Measurements from ENCODE around the gene COBL. TPM values are rescaled to one million over a fixed set of nuclear protein-coding genes. Genes with fewer than 3 reads are reported as not detected.

The COBL gene
- total and polyA plus RNA-seq, 12 donors: 0.09 to 1.4 (median 0.53) TPM

DNA sequence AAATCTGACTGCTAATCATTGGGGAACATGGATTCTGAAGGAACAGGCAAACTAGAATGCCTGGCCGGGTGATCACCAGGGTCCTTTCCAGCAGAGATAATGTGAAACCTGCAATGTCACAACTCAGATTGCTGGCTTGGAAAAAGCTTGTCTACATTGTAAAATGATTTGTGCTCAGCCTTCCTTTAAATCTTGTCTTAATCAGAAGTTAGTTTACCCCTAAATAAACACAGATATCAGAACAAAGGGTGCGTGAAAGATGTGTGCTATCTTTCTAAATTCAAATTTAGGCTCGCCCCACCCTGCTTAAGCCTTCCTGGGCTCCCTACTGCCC lies 26.3 kb downstream of the COBL start:
- Histone ChIP-seq H3K27ac (no peak overlapping the region), H3K9me3 (replicated peaks in 1 of 3) (no peaks in the 10 kb centered on the region), H3K27me3 (no peaks in the 10 kb centered on the region), H3K4me1 (replicated peaks in 1 of 2) (no peaks in the 10 kb centered on the region), H3K36me3 (replicated peaks in 1 of 2) (no peaks in the 10 kb centered on the region), H3K4me3 (no peak overlapping the region)
- TF ChIP-seq, protein P1, sequence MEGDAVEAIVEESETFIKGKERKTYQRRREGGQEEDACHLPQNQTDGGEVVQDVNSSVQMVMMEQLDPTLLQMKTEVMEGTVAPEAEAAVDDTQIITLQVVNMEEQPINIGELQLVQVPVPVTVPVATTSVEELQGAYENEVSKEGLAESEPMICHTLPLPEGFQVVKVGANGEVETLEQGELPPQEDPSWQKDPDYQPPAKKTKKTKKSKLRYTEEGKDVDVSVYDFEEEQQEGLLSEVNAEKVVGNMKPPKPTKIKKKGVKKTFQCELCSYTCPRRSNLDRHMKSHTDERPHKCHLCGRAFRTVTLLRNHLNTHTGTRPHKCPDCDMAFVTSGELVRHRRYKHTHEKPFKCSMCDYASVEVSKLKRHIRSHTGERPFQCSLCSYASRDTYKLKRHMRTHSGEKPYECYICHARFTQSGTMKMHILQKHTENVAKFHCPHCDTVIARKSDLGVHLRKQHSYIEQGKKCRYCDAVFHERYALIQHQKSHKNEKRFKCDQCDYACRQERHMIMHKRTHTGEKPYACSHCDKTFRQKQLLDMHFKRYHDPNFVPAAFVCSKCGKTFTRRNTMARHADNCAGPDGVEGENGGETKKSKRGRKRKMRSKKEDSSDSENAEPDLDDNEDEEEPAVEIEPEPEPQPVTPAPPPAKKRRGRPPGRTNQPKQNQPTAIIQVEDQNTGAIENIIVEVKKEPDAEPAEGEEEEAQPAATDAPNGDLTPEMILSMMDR (IDR thresholded peaks at IDR 0.05): no peak
- TF ChIP-seq POLR2A (IDR thresholded peaks at IDR 0.05): no peak
- intact Hi-C loops (cut with DNase I): no loop called here
- DNase-seq: no peak
- 60 to 79% (median 74%) methylated on average over 3 of the region's 3 CpGs for WGBS, 4 donors

DNA sequence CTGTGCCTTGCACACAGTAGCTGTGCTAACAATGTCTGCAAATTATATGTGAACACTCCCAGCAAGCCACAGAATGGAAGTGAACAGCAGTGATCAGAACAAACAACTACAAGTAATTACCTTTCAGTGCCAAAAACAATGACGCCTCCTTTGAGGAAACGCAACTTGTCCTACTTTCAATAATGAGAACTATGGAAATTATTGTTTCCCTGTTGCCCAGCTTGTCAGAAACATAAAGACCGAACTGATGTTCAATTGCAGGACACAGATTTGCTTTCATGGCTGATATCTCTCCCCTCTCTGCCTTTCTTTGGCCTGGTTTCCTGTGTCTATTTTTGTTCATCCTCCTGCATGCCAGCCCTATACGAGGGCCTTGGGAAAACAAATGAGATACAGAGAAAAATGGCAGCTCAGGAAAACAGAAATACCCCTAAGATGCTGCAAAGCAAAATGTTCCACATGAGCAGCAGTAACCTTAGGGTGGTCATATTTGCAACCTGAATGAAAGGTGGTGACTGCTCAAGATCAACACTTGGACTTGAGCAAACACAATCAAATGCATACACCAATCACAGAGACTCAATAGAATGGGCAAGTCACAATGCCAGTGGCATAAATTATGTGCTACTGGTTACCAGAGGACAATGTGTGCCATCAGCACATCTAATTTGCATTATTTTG lies 26.8 kb downstream of the COBL start:
- Histone ChIP-seq H3K27ac (no peak overlapping the region), H3K36me3 (replicated peaks in 1 of 2) (no peaks in the 10 kb centered on the region), H3K4me3 (no peak overlapping the region), H3K4me1 (replicated peaks in 1 of 2) (no peaks in the 10 kb centered on the region), H3K27me3 (no peaks in the 10 kb centered on the region), H3K9me3 (replicated peaks in 1 of 3) (no peaks in the 10 kb centered on the region)
- TF ChIP-seq, protein P1 (IDR thresholded peaks at IDR 0.05): no peak
- TF ChIP-seq POLR2A (IDR thresholded peaks at IDR 0.05): no peak
- intact Hi-C loops (cut with DNase I): no loop called here
- 51 to 55% (median 54%) methylated on average over 4 of the region's 4 CpGs for WGBS, 4 donors
- no peak for DNase-seq

DNA sequence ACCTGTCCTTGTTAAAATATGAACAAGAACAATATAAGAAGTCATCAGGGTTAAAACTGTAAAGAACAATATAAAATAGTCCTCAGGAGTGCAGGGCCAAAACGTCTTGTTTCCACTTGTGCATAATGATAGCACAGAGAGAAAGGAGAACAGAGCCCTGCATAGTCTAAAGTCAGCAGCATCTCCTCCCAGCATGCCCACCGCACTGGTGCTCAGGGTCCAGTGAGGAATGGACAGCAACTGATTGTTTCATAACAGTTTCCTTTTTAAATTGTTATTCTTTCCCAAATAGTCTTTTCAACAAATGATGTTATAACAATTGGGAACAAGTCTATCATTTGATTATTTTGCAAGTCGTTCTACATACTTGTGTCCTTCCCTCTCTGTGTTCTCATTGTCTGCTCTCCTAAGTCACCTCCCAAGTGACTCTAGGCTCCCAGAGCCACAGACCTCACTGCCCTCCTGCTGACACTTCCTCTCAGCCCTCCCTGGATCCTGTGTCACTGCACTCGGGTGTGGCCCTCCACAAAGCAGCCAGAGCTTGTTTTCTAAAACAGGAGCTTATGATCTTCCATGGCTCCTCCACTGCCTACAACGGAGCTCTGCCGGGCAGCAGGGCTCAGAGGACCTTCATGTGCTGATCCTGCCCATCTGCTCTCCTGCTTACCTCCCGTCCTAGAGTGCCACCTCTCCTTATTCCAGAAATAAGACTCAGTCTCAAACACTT lies 27.6 kb downstream of the COBL start:
- WGBS, 4 donors: 52 to 58% (median 56%) methylated on average over 7 of the region's 7 CpGs
- Histone ChIP-seq H3K4me1 (replicated peaks in 1 of 2) (no peaks in the 10 kb centered on the region), H3K27ac (no peak overlapping the region), H3K9me3 (replicated peaks in 1 of 3) (no peaks in the 10 kb centered on the region), H3K36me3 (replicated peaks in 1 of 2) (no peaks in the 10 kb centered on the region), H3K27me3 (no peaks in the 10 kb centered on the region), H3K4me3 (no peak overlapping the region)
- intact Hi-C loops (cut with DNase I): no loop called here
- TF ChIP-seq, protein P1 (IDR thresholded peaks at IDR 0.05): no peak
- no peak for TF ChIP-seq POLR2A (IDR thresholded peaks at IDR 0.05)
- no peak for DNase-seq

DNA sequence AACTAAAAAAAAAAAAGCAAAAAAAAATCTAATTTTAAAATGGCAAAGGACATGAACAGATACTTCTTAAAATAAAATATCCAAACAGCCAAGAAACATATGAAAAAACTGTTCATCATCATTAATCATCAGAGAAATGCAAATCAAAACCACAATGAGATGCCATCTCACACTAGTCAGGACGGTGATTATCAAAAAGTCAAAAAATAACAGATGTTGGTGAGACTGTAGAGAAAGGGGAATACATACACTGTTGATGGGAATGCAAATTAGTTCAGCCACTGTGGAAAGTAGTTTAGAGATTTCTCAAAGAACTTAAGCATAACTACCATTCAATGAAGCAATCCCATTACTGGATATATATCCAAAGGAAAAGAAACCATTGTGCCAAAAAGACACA lies 30.2 kb downstream of the COBL start:
- no peaks in the 10 kb centered on the region for H3K9me3 ChIP-seq (replicated peaks in 1 of 3)
- no peaks in the 10 kb centered on the region for H3K4me1 ChIP-seq (replicated peaks in 1 of 2)
- no peak for TF ChIP-seq POLR2A (IDR thresholded peaks at IDR 0.05)
- TF ChIP-seq, protein P1 (IDR thresholded peaks at IDR 0.05): no peak
- no peak overlapping the region for H3K4me3 ChIP-seq
- H3K36me3 ChIP-seq (replicated peaks in 1 of 2): no peaks in the 10 kb centered on the region
- H3K27me3 ChIP-seq: no peaks in the 10 kb centered on the region
- 76 to 94% (median 87%) methylated on average over 1 of the region's 1 CpG for WGBS, 4 donors
- H3K27ac ChIP-seq: no peak overlapping the region
- DNase-seq: no peak
- intact Hi-C loops (cut with DNase I): no loop called here

Data from adrenal gland (tissue), 12 donors.